ENCODE measurements around the gene IFIT2. TPM values are rescaled to one million over a fixed set of nuclear protein-coding genes. Genes with fewer than 3 reads are reported as not detected.

Gene IFIT2
- total RNA-seq, 1 experiment from 2014 or later, result not detected

- no peaks in the 10 kb centered on the region for H3K36me3 Mint-ChIP-seq (ENCODE audit: insufficient read depth in 1 of 3, low read depth in 3 of 3)
- H3K4ac ChIP-seq (ENCODE audit: low read depth, low read length), result no peak overlapping the region
- no peaks in the 10 kb centered on the region for H3K9me3 ChIP-seq (ENCODE audit: control insufficient read depth, low read depth, low read length)
- H4K8ac ChIP-seq (replicated peaks; ENCODE audit: insufficient read length, low read depth, low read length), result no peak overlapping the region
- H3K4me1 ChIP-seq (ENCODE audit: insufficient read depth, low read length), result peaks cover 9% of the 10 kb centered on the region
- no peaks in the 10 kb centered on the region for H4K20me1 ChIP-seq (ENCODE audit: control insufficient read depth, insufficient read depth, insufficient read length)
- H2BK15ac ChIP-seq (ENCODE audit: low read depth, low read length), result no peak overlapping the region
- H2BK5ac ChIP-seq (ENCODE audit: insufficient read length, low read length), result no peak overlapping the region
- no peak overlapping the region for H4K91ac ChIP-seq (ENCODE audit: insufficient read length, low read depth, low read length)
- H3K9ac ChIP-seq (ENCODE audit: extremely low read depth, insufficient read length, low read length), result no peak overlapping the region
- no peaks in the 10 kb centered on the region for H3K27me3 Mint-ChIP-seq (ENCODE audit: low read depth)
- H2BK20ac ChIP-seq (ENCODE audit: low read depth, low read length, poor library complexity, severe bottlenecking), result no peak overlapping the region
- no peak overlapping the region for H3K23ac ChIP-seq (ENCODE audit: insufficient read length, low read depth, low read length)
- H2BK12ac ChIP-seq (ENCODE audit: insufficient read length, low read depth, low read length), result no peak overlapping the region
- H3K23me2 ChIP-seq (ENCODE audit: insufficient read length, low read depth, low read length, poor library complexity, severe bottlenecking), result no peaks in the 10 kb centered on the region
- no peaks in the 10 kb centered on the region for H3K79me1 ChIP-seq (ENCODE audit: insufficient read depth, low read depth, low read length, poor library complexity, severe bottlenecking)
- no peak overlapping the region for H2BK120ac ChIP-seq (ENCODE audit: low read depth, low read length, poor library complexity, severe bottlenecking)
- H3K79me2 ChIP-seq (ENCODE audit: insufficient read depth, low read length), result no peaks in the 10 kb centered on the region
- no peak overlapping the region for H2AK5ac ChIP-seq (ENCODE audit: insufficient read length, low read length)
- H3K4me3 Mint-ChIP-seq, result no peak overlapping the region
- no peak for DNase-seq
- H3K56ac ChIP-seq (ENCODE audit: insufficient read length, low read depth, low read length), result no peak overlapping the region
- no peak overlapping the region for H3K27ac ChIP-seq (ENCODE audit: insufficient read length, low read depth, low read length)
- H3K14ac ChIP-seq (ENCODE audit: insufficient read depth, low read length), result no peak overlapping the region
- no peak overlapping the region for H3K18ac ChIP-seq (ENCODE audit: insufficient read length, low read depth, low read length)
- H3K4me2 ChIP-seq (ENCODE audit: insufficient read depth, insufficient read length, low read length), result no peak overlapping the region
- H3T11ph ChIP-seq (ENCODE audit: low read length), result no peak overlapping the region
- no peaks in the 10 kb centered on the region for H3K9me3 Mint-ChIP-seq
- H4K5ac ChIP-seq (ENCODE audit: insufficient read length, low read depth, low read length), result no peak overlapping the region
- H3K4me1 Mint-ChIP-seq, result peaks cover 33 to 34% of the 10 kb centered on the region in 2 experiments
- WGBS (ENCODE audit: extremely low coverage, insufficient read length, low lambda C conversion rate), result no CpG with 5 or more reads among the region's 3 CpGs
- TF ChIP-seq CTCF (conservative IDR thresholded peaks at IDR 0.05), result no peak
- no peak overlapping the region for H3K27ac Mint-ChIP-seq
- no peak overlapping the region for H2AFZ ChIP-seq (ENCODE audit: low read length)
- H3K27me3 ChIP-seq (ENCODE audit: insufficient read depth, low read length), result no peaks in the 10 kb centered on the region
These were observed 39.8 kb downstream of the IFIT2 start for GRCh38 chr10:89341649-89342048.

Data from H9 (cell line).